Mononuclear cell (primary cell): ENCODE data around the gene CFAP77. TPM values are rescaled to one million over a fixed set of nuclear protein-coding genes. Genes with fewer than 3 reads are reported as not detected.
A peak's percentile ranks its signal among the peaks of the same experiment; 100 is the strongest.
"Not testable (repeated sequence)": the region's sequence is repeated elsewhere in the genome, so short reads cannot be mapped to it uniquely, and the experiment has no call there.

Source experiments
- H3K27me3 ChIP-seq: 2 replicates; pipeline ENCODE4 v1.6.0; 2011; ENCODE audit warnings: low read length, control low read depth; ENCODE audit not compliant: insufficient read depth
- H3K4me1 ChIP-seq: 2 replicates; pipeline ENCODE4 v1.5.1; 2011; ENCODE audit warnings: mild to moderate bottlenecking, low read length, control low read depth; ENCODE audit not compliant: insufficient read depth
- H3K4me3 ChIP-seq: 2 replicates; pipeline ENCODE4 v1.5.1; 2011; ENCODE audit warnings: mild to moderate bottlenecking, low read length, moderate library complexity
- H3K9me3 ChIP-seq: 2 replicates; pipeline ENCODE4 v1.5.1; 2011; ENCODE audit warnings: low read depth, mild to moderate bottlenecking, control low read depth, low read length
- total RNA-seq: library from RNA; depleted of rRNA; stranded (reverse); fragments of >200 nt; gene quantifications from one replicate; pipeline ENCODE4 v1.2.3, GENCODE V29; 2012

The CFAP77 gene
- total RNA-seq, 1 donor, result not detected

DNA sequence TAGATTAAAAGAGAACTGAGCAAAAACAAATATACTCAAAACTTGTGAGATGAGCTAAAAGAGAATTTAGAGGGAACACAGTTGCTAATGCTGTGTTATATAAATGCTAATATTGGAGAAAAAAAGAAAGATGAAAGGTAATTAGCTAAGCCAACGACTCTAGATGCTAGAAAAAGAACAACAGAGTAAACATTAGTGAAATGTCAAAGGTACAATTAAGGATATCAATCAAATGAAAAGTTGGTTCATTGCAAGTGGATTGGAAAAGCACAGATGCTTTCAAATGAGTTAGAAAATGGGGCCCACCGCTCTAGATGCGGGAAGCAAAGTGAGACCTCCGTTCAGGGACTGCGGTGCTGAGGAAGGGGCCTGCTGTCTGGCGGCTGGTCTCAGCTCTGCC lies 154.5 kb downstream of the CFAP77 start:
- Histone ChIP-seq H3K9me3 (no peaks in the 10 kb centered on the region), H3K4me3 (no peak overlapping the region), H3K4me1 (no peaks in the 10 kb centered on the region), H3K27me3 (no peaks in the 10 kb centered on the region)

GRCh38 chr9:132568787-132569186 lies 158.8 kb downstream of the CFAP77 start:
- not testable (repeated sequence) for H3K4me1 ChIP-seq, H3K27me3 ChIP-seq, H3K9me3 ChIP-seq, H3K4me3 ChIP-seq

DNA sequence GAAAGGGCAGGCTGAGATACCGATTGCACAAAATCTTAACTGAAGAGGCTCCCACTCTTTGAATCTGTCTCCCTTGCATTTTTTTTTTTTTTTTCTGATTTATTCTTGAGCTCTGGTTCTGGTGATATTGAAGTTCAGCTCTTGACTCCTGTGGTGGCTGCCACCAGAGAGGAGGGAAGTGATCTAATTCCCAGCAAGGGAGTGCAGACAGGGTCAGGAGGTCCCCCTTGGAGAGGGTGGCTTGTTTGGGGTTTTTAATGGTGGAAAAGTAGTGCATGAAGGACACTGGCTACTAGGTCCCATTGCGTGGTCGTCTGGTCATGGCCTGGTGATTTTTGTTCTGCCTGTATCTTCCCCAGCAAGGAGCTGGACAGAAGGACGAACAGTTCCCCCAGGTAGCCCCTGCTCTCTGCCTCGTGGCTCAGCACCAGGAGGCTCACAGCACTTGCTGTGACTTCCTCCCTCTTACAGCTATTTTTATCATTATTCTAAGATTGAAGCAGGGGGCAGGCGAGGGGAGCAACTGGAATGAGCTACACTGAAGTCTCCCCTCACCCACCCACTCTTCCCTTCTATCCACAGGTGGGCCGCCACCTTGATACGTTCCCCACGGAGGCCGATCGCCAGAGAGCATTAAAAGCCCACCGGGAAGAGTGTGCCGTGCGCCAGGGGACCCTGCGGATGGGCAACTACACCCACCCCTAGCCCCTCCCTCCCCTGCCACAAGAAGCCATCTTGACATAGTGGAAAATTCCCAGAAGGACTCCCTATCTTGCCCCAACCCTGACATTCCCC lies 162.0 kb downstream of the CFAP77 start:
- H3K27me3 ChIP-seq, result peaks cover 19% of the 10 kb centered on the region

GRCh38 chr9:132572921-132573320 lies 162.9 kb downstream of the CFAP77 start:
- peaks cover 28% of the 10 kb centered on the region for H3K27me3 ChIP-seq

More for the DNA sequence above, 162.0 kb downstream of the CFAP77 start:
- H3K4me3 ChIP-seq, result no peak overlapping the region
- H3K4me1 ChIP-seq, result no peaks in the 10 kb centered on the region
- no peaks in the 10 kb centered on the region for H3K9me3 ChIP-seq

GRCh38 chr9:132575005-132575609 lies 165.1 kb downstream of the CFAP77 start:
- Histone ChIP-seq H3K27me3 (peaks cover 50% of the 10 kb centered on the region), H3K4me1 (no peaks in the 10 kb centered on the region), H3K4me3 (no peak overlapping the region), H3K9me3 (no peaks in the 10 kb centered on the region)

More at GRCh38 chr9:132572921-132573320, 162.9 kb downstream of the CFAP77 start:
- Histone ChIP-seq H3K4me3 (no peak overlapping the region), H3K4me1 (no peaks in the 10 kb centered on the region), H3K9me3 (no peaks in the 10 kb centered on the region)

DNA sequence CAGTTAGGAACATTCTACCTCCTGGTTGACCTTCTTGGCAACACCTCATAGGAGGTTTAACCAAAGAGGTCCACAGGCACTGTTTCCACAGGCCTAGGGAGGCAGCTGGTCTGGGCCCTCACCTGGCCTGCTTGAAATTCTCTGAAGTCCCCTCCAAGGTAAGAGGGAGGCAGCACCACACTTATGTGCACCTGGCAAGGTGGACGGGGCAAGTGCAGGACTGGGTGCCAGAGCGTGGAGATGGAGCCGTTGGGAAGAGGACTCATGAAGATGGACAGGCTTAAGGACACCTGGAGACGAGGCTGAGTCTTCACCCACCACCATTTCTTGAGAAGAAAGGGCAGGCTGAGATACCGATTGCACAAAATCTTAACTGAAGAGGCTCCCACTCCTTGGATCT lies 165.8 kb downstream of the CFAP77 start:
- H3K9me3 ChIP-seq, result no peaks in the 10 kb centered on the region
- H3K27me3 ChIP-seq, result peaks cover 53% of the 10 kb centered on the region
- no peaks in the 10 kb centered on the region for H3K4me1 ChIP-seq
- no peak overlapping the region for H3K4me3 ChIP-seq

GRCh38 chr9:132577119-132577518 lies 167.1 kb downstream of the CFAP77 start:
- H3K4me3 ChIP-seq, result no peak overlapping the region
- peaks cover 66% of the 10 kb centered on the region for H3K27me3 ChIP-seq
- H3K4me1 ChIP-seq, result peaks cover 10% of the 10 kb centered on the region
- H3K9me3 ChIP-seq, result no peaks in the 10 kb centered on the region

- Histone ChIP-seq H3K27me3 (peaks cover 76% of the 10 kb centered on the region), H3K4me3 (no peak overlapping the region), H3K9me3 (no peaks in the 10 kb centered on the region), H3K4me1 (peaks cover 10% of the 10 kb centered on the region)
Observed at GRCh38 chr9:132578367-132578932, 168.4 kb downstream of the CFAP77 start.

- peaks cover 83% of the 10 kb centered on the region for H3K27me3 ChIP-seq
- no peak overlapping the region for H3K4me3 ChIP-seq
- no peaks in the 10 kb centered on the region for H3K9me3 ChIP-seq
- peaks cover 10% of the 10 kb centered on the region for H3K4me1 ChIP-seq
Observed at GRCh38 chr9:132579427-132579798, 169.4 kb downstream of the CFAP77 start.

- Histone ChIP-seq H3K9me3 (no peaks in the 10 kb centered on the region), H3K27me3 (peaks cover 91% of the 10 kb centered on the region), H3K4me1 (peaks cover 19% of the 10 kb centered on the region), H3K4me3 (peak within 1 kb of the TSS; percentile 2)
Observed at GRCh38 chr9:132582276-132582785, 172.3 kb downstream of the CFAP77 start, which contains the start of gene BARHL1. Gene BARHL1 (plus strand): TSS chr9:132582606. CDS start chr9:132582798, 192 bp downstream.

- no peak overlapping the region for H3K4me3 ChIP-seq
- no peaks in the 10 kb centered on the region for H3K9me3 ChIP-seq
- H3K4me1 ChIP-seq, result peaks cover 19% of the 10 kb centered on the region
- H3K27me3 ChIP-seq, result peaks cover 91% of the 10 kb centered on the region
Observed at GRCh38 chr9:132582786-132583583, 173.0 kb downstream of the CFAP77 start.

GRCh38 chr9:132583584-132584304 lies 173.7 kb downstream of the CFAP77 start:
- Histone ChIP-seq H3K4me3 (no peak overlapping the region), H3K4me1 (peaks cover 19% of the 10 kb centered on the region), H3K27me3 (peaks cover 91% of the 10 kb centered on the region), H3K9me3 (no peaks in the 10 kb centered on the region)

GRCh38 chr9:132584601-132585560 lies 174.9 kb downstream of the CFAP77 start:
- H3K9me3 ChIP-seq, result no peaks in the 10 kb centered on the region
- peaks cover 87% of the 10 kb centered on the region for H3K27me3 ChIP-seq
- H3K4me3 ChIP-seq, result no peak overlapping the region
- H3K4me1 ChIP-seq, result peaks cover 19% of the 10 kb centered on the region
